Astrocyte (in vitro differentiated cells and primary cell): Measurements from ENCODE around the gene ANKRD39.

Experiments
- EZH2 ChIP-seq: IDR thresholded peaks from 2 replicates; pipeline ENCODE4 v1.6.1; 2012; ENCODE audit warnings: mild to moderate bottlenecking, low read length, inconsistent platforms; ENCODE audit not compliant: insufficient read depth
- TF ChIP-seq, protein P1 (sequence below): IDR thresholded peaks from 2 replicates; pipeline ENCODE4 v1.5.1; 2011; ENCODE audit warnings: low read depth, mild to moderate bottlenecking, inconsistent platforms, low read length, moderate library complexity; ENCODE audit not compliant: insufficient read depth

- TF ChIP-seq, protein P1, sequence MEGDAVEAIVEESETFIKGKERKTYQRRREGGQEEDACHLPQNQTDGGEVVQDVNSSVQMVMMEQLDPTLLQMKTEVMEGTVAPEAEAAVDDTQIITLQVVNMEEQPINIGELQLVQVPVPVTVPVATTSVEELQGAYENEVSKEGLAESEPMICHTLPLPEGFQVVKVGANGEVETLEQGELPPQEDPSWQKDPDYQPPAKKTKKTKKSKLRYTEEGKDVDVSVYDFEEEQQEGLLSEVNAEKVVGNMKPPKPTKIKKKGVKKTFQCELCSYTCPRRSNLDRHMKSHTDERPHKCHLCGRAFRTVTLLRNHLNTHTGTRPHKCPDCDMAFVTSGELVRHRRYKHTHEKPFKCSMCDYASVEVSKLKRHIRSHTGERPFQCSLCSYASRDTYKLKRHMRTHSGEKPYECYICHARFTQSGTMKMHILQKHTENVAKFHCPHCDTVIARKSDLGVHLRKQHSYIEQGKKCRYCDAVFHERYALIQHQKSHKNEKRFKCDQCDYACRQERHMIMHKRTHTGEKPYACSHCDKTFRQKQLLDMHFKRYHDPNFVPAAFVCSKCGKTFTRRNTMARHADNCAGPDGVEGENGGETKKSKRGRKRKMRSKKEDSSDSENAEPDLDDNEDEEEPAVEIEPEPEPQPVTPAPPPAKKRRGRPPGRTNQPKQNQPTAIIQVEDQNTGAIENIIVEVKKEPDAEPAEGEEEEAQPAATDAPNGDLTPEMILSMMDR = no peak
- TF ChIP-seq EZH2 = no peak
These were observed 15.2 kb downstream of the ANKRD39 start for GRCh38 chr2:96842600-96842999.
